ENCODE measurements around the gene KIF13A.

GRCh38 chr6:17901493-17901892, 85.9 kb downstream of the KIF13A start:
- no peak for TF ChIP-seq ATF3 (IDR thresholded peaks at IDR 0.05)
- TF ChIP-seq, protein P1, sequence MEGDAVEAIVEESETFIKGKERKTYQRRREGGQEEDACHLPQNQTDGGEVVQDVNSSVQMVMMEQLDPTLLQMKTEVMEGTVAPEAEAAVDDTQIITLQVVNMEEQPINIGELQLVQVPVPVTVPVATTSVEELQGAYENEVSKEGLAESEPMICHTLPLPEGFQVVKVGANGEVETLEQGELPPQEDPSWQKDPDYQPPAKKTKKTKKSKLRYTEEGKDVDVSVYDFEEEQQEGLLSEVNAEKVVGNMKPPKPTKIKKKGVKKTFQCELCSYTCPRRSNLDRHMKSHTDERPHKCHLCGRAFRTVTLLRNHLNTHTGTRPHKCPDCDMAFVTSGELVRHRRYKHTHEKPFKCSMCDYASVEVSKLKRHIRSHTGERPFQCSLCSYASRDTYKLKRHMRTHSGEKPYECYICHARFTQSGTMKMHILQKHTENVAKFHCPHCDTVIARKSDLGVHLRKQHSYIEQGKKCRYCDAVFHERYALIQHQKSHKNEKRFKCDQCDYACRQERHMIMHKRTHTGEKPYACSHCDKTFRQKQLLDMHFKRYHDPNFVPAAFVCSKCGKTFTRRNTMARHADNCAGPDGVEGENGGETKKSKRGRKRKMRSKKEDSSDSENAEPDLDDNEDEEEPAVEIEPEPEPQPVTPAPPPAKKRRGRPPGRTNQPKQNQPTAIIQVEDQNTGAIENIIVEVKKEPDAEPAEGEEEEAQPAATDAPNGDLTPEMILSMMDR (IDR thresholded peaks at IDR 0.05; ENCODE audit: low read depth, low read length, missing input control), result no peak
- TF ChIP-seq EGR1 (IDR thresholded peaks at IDR 0.05; ENCODE audit: low read depth in 2 of 2), result no peak
- TF ChIP-seq, protein P2, sequence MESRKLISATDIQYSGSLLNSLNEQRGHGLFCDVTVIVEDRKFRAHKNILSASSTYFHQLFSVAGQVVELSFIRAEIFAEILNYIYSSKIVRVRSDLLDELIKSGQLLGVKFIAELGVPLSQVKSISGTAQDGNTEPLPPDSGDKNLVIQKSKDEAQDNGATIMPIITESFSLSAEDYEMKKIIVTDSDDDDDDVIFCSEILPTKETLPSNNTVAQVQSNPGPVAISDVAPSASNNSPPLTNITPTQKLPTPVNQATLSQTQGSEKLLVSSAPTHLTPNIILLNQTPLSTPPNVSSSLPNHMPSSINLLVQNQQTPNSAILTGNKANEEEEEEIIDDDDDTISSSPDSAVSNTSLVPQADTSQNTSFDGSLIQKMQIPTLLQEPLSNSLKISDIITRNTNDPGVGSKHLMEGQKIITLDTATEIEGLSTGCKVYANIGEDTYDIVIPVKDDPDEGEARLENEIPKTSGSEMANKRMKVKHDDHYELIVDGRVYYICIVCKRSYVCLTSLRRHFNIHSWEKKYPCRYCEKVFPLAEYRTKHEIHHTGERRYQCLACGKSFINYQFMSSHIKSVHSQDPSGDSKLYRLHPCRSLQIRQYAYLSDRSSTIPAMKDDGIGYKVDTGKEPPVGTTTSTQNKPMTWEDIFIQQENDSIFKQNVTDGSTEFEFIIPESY (IDR thresholded peaks at IDR 0.05), result no peak
- TF ChIP-seq REST (IDR thresholded peaks at IDR 0.05), result no peak
- no peak for TF ChIP-seq MAX (IDR thresholded peaks at IDR 0.05)
- no peak for TF ChIP-seq SP1 (IDR thresholded peaks at IDR 0.05)
- TF ChIP-seq TAF1 (conservative IDR thresholded peaks at IDR 0.05), result no peak
- no peak for TF ChIP-seq RAD21 (IDR thresholded peaks at IDR 0.05)
- TF ChIP-seq RXRA (IDR thresholded peaks at IDR 0.05), result no peak
- TF ChIP-seq NR2F2 (IDR thresholded peaks at IDR 0.05), result no peak
- TF ChIP-seq YY1 (IDR thresholded peaks at IDR 0.05), result no peak
- no peak for TF ChIP-seq GABPA (IDR thresholded peaks at IDR 0.05 in 1 of 2, conservative IDR thresholded peaks at IDR 0.05 in 1 of 2)
- TF ChIP-seq FOXA1 (IDR thresholded peaks at IDR 0.05), result no peak
